WTC11 (cell line): Measurements from ENCODE around the gene MSLN. TPM values are rescaled to one million over a fixed set of nuclear protein-coding genes. Genes with fewer than 3 reads are reported as not detected.

Experiments
- ATAC-seq: fragments of 200-7000 bp; cut with Tn5 transposase; 2 replicates; pipeline ENCODE4 v1.10.0; 2021; ENCODE audit warnings: mild to moderate bottlenecking, moderate library complexity
- CTCF ChIA-PET: fragments of 300-600 bp; sonication (Branson Sonifier 250); formaldehyde crosslinking; loops from one replicate; lab custom pipeline; 2021; ENCODE audit warnings: antibody characterized with exemption; lab: Charles Lee
- POLR2A ChIA-PET: fragments of 350-600 bp; sonication (Branson Sonifier 250); formaldehyde crosslinking; loops from one replicate; lab custom pipeline; 2021; ENCODE audit warnings: antibody characterized with exemption; lab: Charles Lee
- DNase-seq: peaks from one replicate; pipeline ENCODE4 v3.0.0; 2021; ENCODE audit warnings: low spot score
- H3K27ac Mint-ChIP-seq: 2 replicates; pipeline ENCODE4 v1.8.0; 2021; ENCODE audit warnings: mixed read lengths
- H3K27me3 Mint-ChIP-seq: 2 replicates; pipeline ENCODE4 v1.8.0; 2021; ENCODE audit warnings: low read depth, mild to moderate bottlenecking, moderate library complexity, mixed read lengths
- H3K36me3 Mint-ChIP-seq: 2 replicates; pipeline ENCODE4 v1.8.0; 2021; ENCODE audit warnings: mixed read lengths
- H3K4me1 Mint-ChIP-seq: 2 replicates; pipeline ENCODE4 v1.8.0; 2022; ENCODE audit warnings: mixed read lengths
- H3K4me3 Mint-ChIP-seq: 2 replicates; pipeline ENCODE4 v1.8.0; 2021; ENCODE audit warnings: mild to moderate bottlenecking, moderate library complexity, mixed read lengths
- H3K9me3 Mint-ChIP-seq: 2 replicates; pipeline ENCODE4 v1.8.0; 2021; ENCODE audit warnings: mixed read lengths
- CREM ChIP-seq: sonication (generic); formaldehyde crosslinking; IDR thresholded peaks from 2 replicates; pipeline ENCODE4 v1.8.1; 2022; ENCODE audit warnings: mild to moderate bottlenecking, missing genetic modification reagents, moderate library complexity
- E2F1 ChIP-seq: sonication (generic); formaldehyde crosslinking; IDR thresholded peaks from 2 replicates; pipeline ENCODE4 v1.8.0; 2022; ENCODE audit warnings: mild to moderate bottlenecking, missing genetic modification reagents
- E2F4 ChIP-seq: sonication (generic); formaldehyde crosslinking; IDR thresholded peaks from 2 replicates; pipeline ENCODE4 v1.8.1; 2022; ENCODE audit warnings: low read depth, mild to moderate bottlenecking, moderate library complexity, missing genetic modification reagents, borderline replicate concordance
- FOXK1 ChIP-seq: sonication (generic); formaldehyde crosslinking; IDR thresholded peaks from 2 replicates; pipeline ENCODE4 v1.8.0; 2022; ENCODE audit warnings: mild to moderate bottlenecking, moderate library complexity, missing genetic modification reagents
- MXD4 ChIP-seq: fragments of 250-450 bp; sonication (Bioruptor Pico); IDR thresholded peaks from 2 replicates; pipeline ENCODE4 v1.8.0; 2021; ENCODE audit warnings: mild to moderate bottlenecking, moderate library complexity, borderline replicate concordance
- MYBL2 ChIP-seq: sonication (generic); formaldehyde crosslinking; IDR thresholded peaks from 2 replicates; pipeline ENCODE4 v1.8.1; 2023; ENCODE audit warnings: mild to moderate bottlenecking, moderate library complexity, missing genetic modification reagents
- NFYB ChIP-seq: sonication (generic); formaldehyde crosslinking; conservative IDR thresholded peaks from 2 replicates; pipeline ENCODE4 v1.8.0; 2022; ENCODE audit warnings: low read depth, missing genetic modification reagents
- SMAD4 ChIP-seq: sonication (generic); formaldehyde crosslinking; IDR thresholded peaks from 2 replicates; pipeline ENCODE4 v1.8.0; 2022; ENCODE audit warnings: mild to moderate bottlenecking, missing genetic modification reagents
- SOX15 ChIP-seq: fragments of 250-450 bp; sonication (Bioruptor Pico); IDR thresholded peaks from 2 replicates; pipeline ENCODE4 v1.9.0; 2021; ENCODE audit warnings: mild to moderate bottlenecking
- ZBTB21 ChIP-seq: sonication (generic); formaldehyde crosslinking; IDR thresholded peaks from 2 replicates; pipeline ENCODE4 v1.8.1; 2023; ENCODE audit warnings: mild to moderate bottlenecking, missing genetic modification reagents, borderline replicate concordance
- ZMAT4 ChIP-seq: fragments of 250-450 bp; sonication (Bioruptor Pico); IDR thresholded peaks from 2 replicates; pipeline ENCODE4 v1.9.0; 2021; ENCODE audit warnings: mild to moderate bottlenecking
- ZNF532 ChIP-seq: fragments of 250-450 bp; sonication (Bioruptor Pico); IDR thresholded peaks from 2 replicates; pipeline ENCODE4 v1.9.0; 2021; ENCODE audit warnings: mild to moderate bottlenecking, borderline replicate concordance
- total RNA-seq: library from RNA; stranded (reverse); gene quantifications from 3 replicates; pipeline ENCODE4 v1.2.3, GENCODE V29; 2021
- TF ChIP-seq, protein P1 (sequence below): sonication (generic); formaldehyde crosslinking; conservative IDR thresholded peaks from 2 replicates; pipeline ENCODE4 v1.8.1; 2022; ENCODE audit warnings: mild to moderate bottlenecking, missing genetic modification reagents
- TF ChIP-seq, protein P2 (sequence below): sonication (generic); formaldehyde crosslinking; IDR thresholded peaks from 2 replicates; pipeline ENCODE4 v1.8.1; 2023; ENCODE audit warnings: mild to moderate bottlenecking, missing genetic modification reagents, moderate library complexity
- TF ChIP-seq, protein P3 (sequence below): sonication (generic); formaldehyde crosslinking; IDR thresholded peaks from 2 replicates; pipeline ENCODE4 v1.8.1; 2023; ENCODE audit warnings: mild to moderate bottlenecking, missing genetic modification reagents, borderline replicate concordance
- TF ChIP-seq, protein P4 (sequence below): sonication (generic); formaldehyde crosslinking; IDR thresholded peaks from 2 replicates; pipeline ENCODE4 v1.8.0; 2022; ENCODE audit warnings: mild to moderate bottlenecking, missing genetic modification reagents

The MSLN gene
- total RNA-seq, 1 experiment from 2014 or later: 0.20 TPM

GRCh38 chr16:723695-724094, 36.8 kb upstream of the MSLN start:
- no peak overlapping the region for H3K27ac Mint-ChIP-seq
- CTCF ChIA-PET: interaction anchor here (0.8 to 6.9 kb wide), 2 partner anchors 9 to 10 kb away, joined by 4 to 90 read pairs; partner anchors contain the start of gene METRN
- H3K9me3 Mint-ChIP-seq: no peaks in the 10 kb centered on the region
- DNase-seq: no peak
- no peak for ATAC-seq
- H3K36me3 Mint-ChIP-seq: no peaks in the 10 kb centered on the region; the same call in 1 of the 2 replicates
- H3K4me1 Mint-ChIP-seq: peaks cover 9% of the 10 kb centered on the region
- no peak for TF ChIP-seq MXD4 (CRISPR knock-in tag)
- TF ChIP-seq MYBL2: no peak
- TF ChIP-seq ZNF532 (CRISPR knock-in tag): no peak
- TF ChIP-seq ZBTB21 (CRISPR knock-in tag): no peak
- TF ChIP-seq ZMAT4: no peak
- TF ChIP-seq, protein P1, sequence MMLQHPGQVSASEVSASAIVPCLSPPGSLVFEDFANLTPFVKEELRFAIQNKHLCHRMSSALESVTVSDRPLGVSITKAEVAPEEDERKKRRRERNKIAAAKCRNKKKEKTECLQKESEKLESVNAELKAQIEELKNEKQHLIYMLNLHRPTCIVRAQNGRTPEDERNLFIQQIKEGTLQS (CRISPR knock-in tag): no peak
- no peak for TF ChIP-seq E2F4 (CRISPR knock-in tag)
- no peak for TF ChIP-seq SMAD4
- TF ChIP-seq, protein P2, sequence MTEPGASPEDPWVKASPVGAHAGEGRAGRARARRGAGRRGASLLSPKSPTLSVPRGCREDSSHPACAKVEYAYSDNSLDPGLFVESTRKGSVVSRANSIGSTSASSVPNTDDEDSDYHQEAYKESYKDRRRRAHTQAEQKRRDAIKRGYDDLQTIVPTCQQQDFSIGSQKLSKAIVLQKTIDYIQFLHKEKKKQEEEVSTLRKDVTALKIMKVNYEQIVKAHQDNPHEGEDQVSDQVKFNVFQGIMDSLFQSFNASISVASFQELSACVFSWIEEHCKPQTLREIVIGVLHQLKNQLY (CRISPR knock-in tag): no peak
- no peak for TF ChIP-seq CREM (CRISPR knock-in tag)
- H3K4me3 Mint-ChIP-seq: no peak overlapping the region
- POLR2A ChIA-PET: no interaction called here
- H3K27me3 Mint-ChIP-seq: peaks cover 9% of the 10 kb centered on the region

- CTCF ChIA-PET: interaction anchor here (0.8 to 6.9 kb wide), 2 partner anchors 9 to 11 kb away, joined by 4 to 90 read pairs; partner anchors contain the start of gene METRN
- TF ChIP-seq, protein P3, sequence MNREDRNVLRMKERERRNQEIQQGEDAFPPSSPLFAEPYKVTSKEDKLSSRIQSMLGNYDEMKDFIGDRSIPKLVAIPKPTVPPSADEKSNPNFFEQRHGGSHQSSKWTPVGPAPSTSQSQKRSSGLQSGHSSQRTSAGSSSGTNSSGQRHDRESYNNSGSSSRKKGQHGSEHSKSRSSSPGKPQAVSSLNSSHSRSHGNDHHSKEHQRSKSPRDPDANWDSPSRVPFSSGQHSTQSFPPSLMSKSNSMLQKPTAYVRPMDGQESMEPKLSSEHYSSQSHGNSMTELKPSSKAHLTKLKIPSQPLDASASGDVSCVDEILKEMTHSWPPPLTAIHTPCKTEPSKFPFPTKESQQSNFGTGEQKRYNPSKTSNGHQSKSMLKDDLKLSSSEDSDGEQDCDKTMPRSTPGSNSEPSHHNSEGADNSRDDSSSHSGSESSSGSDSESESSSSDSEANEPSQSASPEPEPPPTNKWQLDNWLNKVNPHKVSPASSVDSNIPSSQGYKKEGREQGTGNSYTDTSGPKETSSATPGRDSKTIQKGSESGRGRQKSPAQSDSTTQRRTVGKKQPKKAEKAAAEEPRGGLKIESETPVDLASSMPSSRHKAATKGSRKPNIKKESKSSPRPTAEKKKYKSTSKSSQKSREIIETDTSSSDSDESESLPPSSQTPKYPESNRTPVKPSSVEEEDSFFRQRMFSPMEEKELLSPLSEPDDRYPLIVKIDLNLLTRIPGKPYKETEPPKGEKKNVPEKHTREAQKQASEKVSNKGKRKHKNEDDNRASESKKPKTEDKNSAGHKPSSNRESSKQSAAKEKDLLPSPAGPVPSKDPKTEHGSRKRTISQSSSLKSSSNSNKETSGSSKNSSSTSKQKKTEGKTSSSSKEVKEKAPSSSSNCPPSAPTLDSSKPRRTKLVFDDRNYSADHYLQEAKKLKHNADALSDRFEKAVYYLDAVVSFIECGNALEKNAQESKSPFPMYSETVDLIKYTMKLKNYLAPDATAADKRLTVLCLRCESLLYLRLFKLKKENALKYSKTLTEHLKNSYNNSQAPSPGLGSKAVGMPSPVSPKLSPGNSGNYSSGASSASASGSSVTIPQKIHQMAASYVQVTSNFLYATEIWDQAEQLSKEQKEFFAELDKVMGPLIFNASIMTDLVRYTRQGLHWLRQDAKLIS (CRISPR knock-in tag): no peak
- no peak for TF ChIP-seq E2F1 (CRISPR knock-in tag)
- TF ChIP-seq NFYB (CRISPR knock-in tag): no peak
- TF ChIP-seq, protein P2 (CRISPR knock-in tag): no peak
- TF ChIP-seq SOX15 (CRISPR knock-in tag): no peak
- TF ChIP-seq, protein P4, sequence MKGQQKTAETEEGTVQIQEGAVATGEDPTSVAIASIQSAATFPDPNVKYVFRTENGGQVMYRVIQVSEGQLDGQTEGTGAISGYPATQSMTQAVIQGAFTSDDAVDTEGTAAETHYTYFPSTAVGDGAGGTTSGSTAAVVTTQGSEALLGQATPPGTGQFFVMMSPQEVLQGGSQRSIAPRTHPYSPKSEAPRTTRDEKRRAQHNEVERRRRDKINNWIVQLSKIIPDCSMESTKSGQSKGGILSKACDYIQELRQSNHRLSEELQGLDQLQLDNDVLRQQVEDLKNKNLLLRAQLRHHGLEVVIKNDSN (CRISPR knock-in tag): no peak
- no peak for TF ChIP-seq FOXK1
Measured at GRCh38 chr16:724188-725040, 36.1 kb upstream of the MSLN start.

More at GRCh38 chr16:724188-725040, 36.1 kb upstream of the MSLN start:
- Mint-ChIP-seq H3K27ac (no peak overlapping the region), H3K9me3 (no peaks in the 10 kb centered on the region), H3K4me1 (peaks cover 4% of the 10 kb centered on the region), H3K36me3 (no peaks in the 10 kb centered on the region; the same call in 1 of the 2 replicates), H3K4me3 (no peak overlapping the region), H3K27me3 (peaks cover 2% of the 10 kb centered on the region; the same call in 1 of the 2 replicates)
- DNase-seq (no peak), ATAC-seq (no peak)
- POLR2A ChIA-PET: interaction anchor here (0.6 kb wide), 1 partner anchor 13 kb away, joined by 3 read pairs; no protein-coding TSS in a partner anchor
